ENCODE data around the gene TRAPPC3L.

TRAPPC3L gene

DNA sequence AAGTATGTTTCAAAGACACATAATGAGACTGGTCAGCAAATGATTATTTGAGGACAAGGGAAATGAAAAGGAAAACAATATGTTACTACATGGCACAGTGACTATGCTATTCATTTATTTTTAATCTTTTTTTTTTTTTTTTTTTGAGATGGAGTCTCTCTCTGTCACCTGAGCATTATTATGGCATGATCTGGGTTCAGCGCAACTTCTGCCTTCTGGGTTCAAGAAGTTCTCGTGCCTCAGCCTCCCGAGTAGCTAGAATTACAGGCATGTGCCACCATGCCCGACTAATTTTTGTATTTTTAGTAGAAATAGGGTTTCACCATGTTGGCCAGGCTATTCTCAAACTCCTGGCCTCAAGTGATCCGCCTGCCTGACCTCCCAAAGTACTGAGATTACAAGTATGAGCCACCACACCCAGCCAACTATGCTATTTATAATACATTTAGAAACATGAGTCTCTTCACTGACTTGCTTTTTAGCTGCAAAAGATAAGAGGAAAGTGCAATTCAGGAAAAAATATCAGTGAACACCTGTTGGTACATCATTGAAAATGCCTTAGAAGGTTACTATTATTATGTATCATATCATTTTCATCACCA is 11.4 kb upstream of the TRAPPC3L start:
- no peak for FAIRE-seq

DNA sequence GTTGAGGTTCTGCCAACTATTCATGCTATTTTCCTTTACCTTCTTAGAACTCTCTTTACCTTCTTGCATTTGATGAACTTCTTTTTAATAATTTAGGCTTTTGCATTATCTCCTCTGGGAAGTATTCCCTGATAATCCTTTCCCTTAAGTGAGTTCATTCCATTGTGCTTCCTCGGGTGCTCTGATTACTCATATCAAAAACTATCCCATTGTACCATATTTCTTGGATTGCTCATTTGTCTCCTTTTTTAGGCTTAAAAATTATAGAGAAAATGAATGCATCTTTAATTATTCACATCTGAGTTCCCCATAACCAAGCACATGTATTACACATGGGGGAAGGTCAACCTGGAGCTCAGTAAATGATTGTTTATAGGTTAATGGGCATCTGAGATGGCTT is 10.6 kb upstream of the TRAPPC3L start:
- no peak for FAIRE-seq

DNA sequence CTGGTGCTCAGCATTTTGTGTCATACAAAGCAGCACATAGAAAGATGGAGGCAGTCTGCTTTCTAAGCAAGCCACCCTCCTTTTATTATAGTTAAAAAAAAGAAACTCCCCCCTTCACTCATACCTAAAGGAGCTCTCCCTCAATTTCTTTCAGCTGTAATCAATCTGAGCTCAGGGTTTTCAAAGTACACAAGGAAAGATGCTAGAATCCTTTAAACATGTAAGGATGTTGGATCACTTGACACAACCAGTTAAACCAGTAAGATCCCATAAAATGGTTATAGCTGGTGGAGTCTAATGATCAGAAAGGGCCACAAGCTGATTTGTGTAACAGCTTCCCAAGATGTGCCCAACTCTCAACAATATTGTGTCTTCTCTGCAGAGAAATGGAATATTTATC is 8.0 kb upstream of the TRAPPC3L start, which contains the start of gene CALHM4:
CALHM4 (plus strand) TSS at position 301 of the 400 bp plus-strand sequence; CDS start at position 344, 43 bp downstream.
- no peak for FAIRE-seq

DNA sequence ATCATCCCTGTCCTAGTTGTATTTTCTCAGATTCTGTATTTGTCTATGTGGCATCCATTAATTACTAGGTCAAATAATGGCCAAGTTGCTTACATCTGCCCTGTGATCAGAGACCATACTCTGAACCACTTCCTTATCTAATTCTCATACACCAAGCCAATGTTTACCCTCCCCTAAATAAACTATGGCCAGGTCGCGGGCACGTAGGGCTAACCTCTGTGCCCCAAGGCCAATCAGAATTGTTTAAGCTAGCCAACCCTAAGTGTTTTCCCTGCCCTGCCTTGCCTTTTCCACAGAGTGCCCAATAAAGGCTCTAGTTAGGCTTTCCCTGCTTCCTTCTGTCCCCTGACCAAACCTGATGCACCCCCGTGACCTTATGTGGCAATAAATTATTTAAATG is 5.3 kb upstream of the TRAPPC3L start:
- no peak for FAIRE-seq

DNA sequence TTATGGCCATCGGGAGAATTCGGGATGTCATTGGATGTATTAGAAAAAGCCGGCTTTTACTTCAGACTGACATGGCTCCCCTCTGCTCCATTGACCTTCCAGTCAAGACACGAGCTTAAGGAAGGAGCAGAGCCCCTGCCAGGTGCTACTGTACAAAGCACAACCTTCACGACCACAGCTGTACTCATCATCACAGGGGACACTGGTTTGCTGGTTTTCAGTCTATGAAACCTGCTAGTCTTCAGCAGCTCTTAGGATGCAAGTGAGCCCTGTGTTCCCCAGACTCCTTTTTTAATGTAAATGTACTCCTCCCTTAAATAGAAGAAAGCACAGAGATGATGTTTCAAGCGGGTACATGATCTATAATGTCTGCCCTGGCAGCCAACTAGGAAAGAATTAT is 1.9 kb upstream of the TRAPPC3L start:
- no peak for FAIRE-seq

DNA sequence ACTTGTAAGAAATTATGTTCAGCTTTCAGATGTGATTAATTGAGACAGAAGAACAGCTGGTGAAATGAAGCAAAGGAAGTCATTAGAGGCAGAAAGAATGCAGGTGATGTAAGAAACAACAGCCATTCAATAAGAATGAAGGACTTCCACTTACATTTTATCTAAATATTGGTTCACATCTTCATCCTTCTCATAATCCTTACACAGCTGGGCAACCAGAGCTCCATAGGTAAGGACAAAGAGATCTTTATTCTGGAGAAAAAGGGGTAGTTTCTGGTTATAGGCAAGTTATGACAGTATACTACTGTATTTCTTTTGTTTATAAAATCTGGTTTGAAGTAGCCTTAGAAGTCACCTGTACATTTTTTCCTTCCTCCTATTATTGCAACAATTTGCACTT is 2.3 kb downstream of the TRAPPC3L start:
- FAIRE-seq = no peak

DNA sequence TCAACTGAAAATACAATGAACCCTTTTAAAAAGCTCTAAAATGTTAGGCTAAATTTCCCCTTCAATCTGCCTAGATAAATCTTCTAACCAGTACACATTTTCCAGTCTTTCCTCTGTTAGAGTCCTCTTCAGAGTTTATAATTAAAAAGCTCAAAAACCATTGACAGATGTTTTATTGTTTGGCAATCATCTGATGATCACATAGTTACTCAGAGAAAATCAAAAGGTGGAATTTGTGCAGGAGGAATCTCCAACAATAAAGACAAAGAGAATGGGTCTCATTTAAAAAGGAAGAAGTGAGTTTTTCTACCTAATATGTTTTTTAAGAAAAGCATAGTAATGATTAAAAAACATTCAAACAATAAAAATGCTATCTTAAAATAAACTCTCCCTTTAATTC is 3.1 kb downstream of the TRAPPC3L start:
- FAIRE-seq = no peak

DNA sequence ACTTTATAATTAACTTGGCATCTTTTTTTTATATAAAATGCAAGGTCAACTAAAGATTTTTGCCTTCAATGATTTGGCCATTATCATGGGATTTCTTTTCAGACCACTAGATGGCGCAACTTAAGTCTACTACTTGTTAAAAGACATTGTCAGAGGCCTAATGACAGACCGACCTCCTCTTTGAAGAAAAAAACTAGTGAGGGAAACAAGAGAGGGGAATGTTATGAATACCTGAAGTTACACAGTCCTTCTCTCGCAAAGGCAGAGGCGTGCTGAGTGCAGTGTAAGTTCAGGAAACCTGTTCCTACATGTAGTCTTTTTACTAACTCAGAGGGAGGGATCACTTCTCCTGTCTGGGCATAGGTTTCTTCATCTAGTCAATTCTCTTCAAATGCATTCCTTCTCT is 9.3 kb downstream of the TRAPPC3L start:
- FAIRE-seq = peak; percentile 97

DNA sequence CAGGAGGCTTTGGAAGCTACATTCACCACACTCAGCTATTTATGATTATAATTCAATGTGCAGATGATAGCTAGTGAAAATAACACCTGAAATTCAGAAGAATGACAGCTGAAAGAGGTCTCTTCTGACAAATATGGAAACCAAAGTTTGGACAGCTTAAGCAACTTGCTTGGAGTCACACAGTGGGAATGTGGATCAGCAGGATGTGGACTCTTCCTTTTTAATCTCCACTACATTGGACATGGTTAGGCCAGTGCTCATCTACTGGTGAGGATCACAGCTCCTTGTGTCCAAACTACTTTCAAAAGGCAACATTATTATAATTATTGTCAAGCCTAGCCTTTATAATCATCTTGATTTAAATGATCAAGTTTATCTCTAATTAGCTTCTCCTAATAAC is 10.4 kb downstream of the TRAPPC3L start:
- no peak for FAIRE-seq

DNA sequence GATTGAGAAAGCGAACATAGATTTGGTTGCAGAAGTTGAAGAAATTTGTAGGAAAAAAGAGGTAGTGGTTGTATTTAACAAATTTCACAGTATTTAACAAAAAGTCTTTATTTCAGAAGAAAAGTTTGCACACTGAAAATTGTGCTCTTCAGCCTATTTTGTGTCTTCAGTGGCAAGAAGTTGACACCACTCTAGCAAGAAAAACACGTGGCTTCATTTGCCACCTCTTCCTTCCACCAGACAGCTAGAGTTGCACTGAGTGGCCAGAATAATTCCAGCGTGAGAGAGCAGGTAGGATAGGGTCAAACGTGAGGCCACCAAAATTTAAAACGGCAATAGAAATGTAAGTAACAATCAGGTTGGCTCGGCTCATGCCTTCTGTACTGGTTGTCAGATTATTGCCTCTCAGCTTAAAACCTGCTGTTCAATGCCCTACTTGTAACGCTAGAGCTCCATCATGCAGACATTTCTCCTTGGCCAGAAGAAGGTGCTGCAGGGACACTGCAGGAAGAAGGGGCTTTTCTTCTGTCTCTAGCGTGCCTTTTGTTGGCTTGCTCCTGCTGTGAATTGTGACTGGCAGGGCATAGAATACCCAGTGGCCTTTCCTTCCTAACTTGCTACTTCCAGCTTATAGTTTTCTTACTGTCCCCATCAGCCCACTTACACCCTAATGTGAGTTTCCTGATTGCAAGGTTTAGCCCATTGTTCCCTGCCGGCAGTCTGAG is 12.1 kb downstream of the TRAPPC3L start:
- FAIRE-seq = no peak

DNA sequence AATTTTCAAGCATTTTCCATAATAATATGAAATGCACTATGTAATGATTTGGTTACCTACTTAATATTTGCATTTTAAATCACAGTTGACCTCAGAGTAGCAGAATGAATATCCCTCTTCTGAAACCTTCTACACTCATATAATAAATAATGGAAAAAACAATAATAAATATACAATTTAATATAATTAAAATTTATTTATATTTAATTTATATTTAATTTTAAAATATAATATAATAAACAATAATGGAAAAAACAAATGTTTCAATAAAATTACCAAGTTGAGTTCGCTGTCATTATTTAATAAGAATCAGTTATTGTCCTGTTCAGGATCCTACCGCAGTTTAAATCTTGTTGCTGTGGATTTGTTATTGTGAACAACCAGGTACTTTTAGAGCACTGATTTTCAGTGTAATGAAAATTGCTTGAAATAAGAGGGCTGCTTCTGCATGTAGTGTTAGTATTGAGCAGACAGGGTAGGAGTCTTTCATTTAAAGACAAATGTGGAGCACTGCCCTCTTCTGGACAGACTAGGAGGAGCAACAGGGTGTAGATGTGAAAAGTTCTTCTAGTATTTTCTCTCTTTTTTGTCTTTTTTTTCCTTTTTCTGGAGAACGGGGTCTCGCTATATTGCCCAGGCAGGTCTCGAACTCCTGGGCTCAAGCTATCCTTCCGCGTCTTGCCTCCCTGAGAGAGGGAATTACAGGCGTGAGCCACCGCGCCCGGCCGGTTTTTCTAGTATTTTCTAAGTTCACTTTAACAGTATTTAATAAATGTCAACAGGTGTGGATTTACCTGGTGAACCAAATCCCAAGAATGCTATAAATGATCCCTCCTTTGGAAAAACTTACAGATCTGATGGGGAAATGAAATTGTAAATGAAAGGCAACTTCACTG is 13.6 kb downstream of the TRAPPC3L start:
- peak; percentile 30 for FAIRE-seq

DNA sequence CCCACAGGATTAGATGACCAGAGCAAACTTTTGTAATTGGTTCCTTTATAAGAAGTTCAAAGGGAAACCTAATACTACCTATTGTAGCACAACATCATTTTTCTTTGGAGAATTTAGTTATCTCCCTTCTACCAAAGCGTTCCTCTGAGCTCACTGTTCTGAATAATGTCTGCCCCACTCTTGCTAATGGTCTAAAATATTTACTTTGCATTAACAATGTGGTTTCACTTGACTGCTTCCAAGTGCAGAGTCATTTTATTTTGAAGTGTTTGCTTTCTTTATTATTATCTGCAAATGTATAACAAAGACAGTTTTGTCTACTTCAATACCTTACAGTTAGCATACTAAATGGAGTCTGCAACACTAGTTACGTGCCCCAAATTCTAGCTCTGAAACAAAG is 15.0 kb downstream of the TRAPPC3L start:
- FAIRE-seq = peak; percentile 86

DNA sequence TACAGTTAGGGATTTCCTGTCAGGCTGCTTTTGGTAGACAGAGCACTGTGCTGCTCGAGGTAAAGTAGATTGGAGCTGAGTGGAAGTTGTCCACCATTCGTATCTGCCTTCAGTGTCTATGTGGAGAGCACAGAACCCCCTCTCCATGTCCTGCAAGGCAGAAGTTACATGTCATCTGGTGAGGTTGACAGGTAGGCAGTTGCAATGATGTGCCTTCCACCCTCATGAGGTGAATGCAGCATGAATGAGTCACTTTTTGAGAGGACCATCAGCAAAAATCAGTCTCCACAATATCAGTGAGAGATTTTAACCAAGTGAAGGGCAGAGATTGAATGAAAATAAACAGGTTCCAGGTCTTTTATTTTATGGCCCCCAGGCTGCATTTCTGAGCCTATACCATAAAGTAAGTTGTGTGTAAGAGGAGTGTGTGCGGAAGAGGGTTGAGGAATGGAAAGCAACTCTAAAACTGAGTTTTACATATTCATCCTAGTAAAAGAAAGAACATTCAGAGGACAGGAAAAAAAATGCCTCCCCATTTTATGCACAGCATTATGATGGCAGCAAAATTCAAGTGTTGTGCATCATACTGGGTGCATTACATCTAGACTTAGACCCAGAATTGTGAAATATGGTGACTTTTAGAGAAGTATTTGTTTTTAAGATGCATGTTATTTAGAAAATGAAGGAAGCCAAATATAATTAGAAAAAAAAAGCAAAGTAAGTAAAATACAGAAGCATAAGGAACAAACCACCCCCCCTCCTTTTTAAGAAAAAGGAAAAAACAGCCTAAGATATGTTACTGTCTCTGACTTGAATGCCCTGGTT is 15.8 kb downstream of the TRAPPC3L start:
- no peak for FAIRE-seq

DNA sequence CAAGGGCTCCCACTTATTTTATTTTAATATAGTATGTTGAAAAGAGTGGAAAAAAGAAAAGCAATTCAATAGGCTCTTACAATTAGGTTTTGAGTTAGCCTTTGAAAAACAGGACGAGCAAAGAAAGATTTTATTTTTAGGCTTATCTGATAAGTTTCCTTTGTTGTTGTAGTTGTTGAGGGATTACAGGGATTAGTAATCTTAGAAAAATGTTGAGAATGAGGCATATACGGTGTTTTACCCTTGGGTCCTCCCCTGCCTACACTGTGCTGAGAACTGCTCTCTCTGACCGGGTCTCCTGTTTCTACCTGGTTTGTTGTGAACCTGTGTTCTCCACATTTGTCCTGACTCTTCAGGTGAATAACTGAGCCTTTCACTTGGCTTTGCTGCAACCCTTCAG is 16.7 kb downstream of the TRAPPC3L start:
- FAIRE-seq = no peak

DNA sequence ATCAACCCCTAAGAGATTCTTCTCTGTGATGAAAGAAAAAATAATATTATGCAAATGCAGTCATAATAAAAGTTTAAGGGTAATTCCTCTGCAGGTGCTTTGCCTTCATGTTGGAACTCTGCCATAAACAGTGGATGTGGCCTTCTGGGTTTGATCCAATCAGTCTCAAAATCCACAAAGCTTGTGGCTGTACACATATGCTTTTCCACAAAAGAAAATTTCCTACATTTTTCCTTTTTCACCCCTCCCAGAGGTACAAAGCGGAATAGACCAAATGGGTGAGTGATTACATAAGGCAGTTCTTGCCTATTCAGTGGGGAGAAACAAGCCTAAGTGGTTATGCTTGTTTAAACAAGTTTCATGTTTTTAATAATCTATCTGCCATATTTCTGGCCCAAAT is 17.4 kb downstream of the TRAPPC3L start:
- FAIRE-seq = no peak

DNA sequence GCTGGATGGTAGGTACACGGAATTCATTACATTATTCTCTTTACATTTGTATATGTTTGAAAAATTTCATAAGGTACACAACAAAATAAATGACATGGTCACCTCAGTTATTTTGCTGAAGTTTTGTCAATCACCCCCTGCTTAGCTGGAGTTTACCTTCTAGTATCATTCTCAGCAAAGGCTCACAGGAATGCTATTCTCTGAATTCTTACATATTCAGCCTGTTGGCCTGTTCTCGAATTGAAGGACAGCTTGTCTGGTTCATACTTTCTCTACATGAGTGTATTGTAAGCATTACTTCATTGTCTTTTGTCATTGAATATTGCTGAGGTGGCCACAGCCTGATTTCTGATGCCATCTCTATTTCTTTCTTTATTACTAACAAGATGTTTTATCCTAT is 21.2 kb downstream of the TRAPPC3L start:
- no peak for FAIRE-seq

DNA sequence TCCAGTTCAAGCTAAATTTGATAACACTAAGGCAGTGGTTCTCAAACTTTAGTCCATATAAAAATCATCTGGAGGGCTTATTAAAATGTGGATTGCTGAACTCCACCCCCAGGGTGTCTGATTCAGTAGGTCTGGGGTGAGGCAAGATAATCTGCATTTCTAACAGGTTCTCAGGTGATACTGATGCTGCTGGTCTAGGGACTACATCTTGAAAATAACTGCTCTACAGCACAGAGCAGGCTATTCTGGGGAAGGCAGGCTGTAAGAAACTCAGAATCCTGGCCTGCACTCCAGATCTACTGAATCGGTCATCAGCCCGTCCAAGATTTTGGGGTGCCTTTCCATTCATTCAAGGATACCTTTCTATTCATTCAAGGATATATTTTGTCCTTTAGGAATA is 22.6 kb downstream of the TRAPPC3L start:
- no peak for FAIRE-seq

DNA sequence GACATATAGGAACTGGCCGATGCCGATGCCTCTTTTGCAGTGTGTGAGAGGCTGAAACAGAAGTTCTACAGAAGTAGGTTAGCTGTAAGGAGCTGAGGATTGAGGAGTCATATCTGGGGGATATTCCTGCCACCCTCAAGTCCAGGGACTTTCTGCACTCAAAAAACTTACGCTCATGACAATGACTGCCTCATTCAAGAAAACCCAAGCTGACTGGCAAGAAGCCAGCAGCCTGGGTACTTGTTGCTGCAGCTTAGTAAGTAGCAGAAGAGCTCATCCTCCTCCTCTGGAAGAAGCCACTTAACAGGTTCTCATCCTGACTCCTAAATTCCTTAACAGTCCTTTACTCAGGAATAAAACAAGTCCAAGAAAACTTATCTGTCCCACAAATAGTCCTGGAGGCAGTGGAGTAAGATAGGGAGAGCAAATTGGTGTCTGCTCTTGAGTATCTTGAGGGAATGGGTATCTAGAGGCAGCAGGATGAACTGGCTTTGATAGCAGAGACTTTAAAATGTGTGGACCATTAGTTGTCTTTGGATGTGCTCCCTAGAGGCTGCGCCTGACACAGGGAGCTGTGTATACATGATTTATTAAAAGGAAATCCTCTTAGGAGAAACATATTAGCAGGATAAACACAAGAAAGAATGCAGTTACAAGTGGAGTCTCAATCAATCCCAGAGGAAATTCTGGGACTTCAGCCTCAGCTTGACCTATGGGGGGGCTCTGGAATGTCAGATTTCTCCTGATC is 26.7 kb downstream of the TRAPPC3L start:
- FAIRE-seq = no peak

DNA sequence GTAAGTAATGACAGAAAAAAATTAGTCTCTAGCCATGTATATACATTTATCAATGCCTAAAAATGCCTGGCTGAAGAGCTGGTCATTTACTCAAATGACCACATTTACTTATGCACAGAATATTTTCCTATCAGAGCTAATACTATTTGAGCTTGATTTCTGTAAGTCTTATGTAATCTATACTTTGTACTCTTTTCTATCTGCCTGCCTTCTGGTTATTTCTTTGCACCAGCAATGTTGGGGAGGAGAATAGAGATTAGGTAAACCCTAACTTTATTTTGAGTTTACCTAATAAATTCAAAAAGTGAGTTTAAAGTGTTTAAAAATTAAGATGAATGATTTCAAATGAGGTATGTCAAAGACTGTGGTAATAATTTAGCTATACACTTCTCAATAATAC is 30.3 kb downstream of the TRAPPC3L start:
- no peak for FAIRE-seq

DNA sequence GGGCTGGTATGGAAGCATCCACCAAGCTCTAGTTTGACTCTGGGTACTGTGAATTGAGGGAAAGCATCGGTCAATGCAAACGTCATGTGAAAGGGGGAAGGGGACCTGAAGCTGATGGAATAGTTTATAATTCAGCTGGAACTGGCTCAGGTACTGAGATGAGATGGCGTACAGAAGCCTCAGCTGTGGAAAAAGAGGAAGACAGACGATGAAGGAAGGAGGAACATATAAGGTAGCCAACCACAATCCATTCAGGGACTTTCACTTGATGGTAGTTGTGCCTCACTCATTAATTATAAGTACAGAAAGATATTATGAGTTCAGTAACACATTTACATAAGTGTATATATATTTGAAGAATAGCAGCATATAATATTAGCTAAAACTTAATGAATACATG is 31.4 kb downstream of the TRAPPC3L start:
- FAIRE-seq = no peak

DNA sequence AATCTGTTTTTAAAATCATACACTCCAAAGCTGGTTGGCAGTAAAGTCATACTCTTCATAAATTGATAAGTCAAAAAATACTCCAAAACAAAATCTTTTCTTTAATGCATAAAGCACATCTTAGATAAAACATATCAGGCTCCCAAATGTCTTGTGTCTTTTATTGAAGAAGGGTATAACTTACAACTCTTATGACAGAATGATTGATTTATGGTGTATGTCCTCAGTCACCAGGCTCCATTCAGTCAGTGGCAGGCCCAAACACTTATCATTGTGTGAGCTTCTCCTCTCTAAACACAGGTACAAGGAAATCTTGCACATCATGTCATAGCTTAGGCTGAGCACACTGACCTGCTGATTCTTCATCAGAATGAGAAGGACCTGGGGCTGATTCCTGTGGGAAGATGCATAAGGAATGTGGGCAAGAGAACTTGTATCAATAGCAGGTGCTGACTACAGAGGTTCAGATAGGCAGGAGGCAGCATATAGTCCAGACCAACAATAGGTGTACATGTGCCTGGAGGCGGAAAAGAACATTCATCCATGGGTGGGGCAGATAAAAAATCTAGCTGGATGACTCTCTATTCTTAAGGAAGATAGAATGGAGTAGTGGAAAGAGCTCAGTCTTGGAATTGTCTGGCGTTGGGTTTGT is 32.1 kb downstream of the TRAPPC3L start:
- FAIRE-seq = no peak

DNA sequence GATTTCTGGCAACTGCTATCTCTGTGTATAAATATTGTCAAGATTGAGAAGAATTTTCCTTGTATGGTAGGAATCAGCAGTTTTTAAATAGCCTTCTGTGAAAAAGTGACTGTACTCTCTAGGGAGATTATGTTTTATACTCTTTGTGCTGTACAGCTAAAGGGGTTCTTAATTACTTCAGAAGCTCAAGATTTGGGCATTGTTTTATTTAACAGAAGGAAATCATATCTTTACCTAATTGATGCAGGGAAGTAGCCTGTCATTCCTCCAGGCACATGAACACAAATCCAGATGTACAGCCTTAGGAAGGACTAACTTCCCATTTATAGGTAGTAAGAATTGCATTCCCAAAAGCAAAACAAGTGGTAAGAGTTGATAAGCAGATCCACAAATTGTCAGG is 32.8 kb downstream of the TRAPPC3L start:
- no peak for FAIRE-seq
